ENCODE measurements around the gene SPSB1.

Gene SPSB1

DNA sequence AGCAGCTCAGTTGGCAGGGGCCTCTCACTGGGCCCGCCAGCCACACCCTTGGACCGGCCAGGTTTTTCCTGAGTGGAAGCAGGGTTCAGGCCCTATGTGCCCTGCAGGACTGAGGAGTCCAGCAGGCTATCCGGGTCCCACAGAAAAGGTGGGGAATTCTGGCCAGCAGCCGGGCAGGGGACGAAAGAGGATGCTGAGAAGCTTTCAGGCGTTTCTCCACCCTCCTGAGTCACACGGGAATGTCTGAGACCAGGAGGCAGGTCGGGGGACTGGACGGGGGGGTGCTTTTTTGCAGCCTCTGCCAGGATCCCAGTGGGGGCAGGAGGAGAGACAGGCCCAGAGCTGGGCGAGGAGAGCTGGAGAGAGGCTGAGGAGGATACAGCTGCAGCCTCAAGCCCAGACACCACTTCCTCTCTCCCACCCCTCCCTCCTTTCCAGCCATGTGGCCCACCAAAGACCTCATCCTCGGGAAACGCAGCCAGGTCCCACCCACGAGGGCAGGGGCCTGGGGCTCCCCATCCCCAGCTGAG lies 105.4 kb downstream of the SPSB1 start:
- DNase-seq = no peak

DNA sequence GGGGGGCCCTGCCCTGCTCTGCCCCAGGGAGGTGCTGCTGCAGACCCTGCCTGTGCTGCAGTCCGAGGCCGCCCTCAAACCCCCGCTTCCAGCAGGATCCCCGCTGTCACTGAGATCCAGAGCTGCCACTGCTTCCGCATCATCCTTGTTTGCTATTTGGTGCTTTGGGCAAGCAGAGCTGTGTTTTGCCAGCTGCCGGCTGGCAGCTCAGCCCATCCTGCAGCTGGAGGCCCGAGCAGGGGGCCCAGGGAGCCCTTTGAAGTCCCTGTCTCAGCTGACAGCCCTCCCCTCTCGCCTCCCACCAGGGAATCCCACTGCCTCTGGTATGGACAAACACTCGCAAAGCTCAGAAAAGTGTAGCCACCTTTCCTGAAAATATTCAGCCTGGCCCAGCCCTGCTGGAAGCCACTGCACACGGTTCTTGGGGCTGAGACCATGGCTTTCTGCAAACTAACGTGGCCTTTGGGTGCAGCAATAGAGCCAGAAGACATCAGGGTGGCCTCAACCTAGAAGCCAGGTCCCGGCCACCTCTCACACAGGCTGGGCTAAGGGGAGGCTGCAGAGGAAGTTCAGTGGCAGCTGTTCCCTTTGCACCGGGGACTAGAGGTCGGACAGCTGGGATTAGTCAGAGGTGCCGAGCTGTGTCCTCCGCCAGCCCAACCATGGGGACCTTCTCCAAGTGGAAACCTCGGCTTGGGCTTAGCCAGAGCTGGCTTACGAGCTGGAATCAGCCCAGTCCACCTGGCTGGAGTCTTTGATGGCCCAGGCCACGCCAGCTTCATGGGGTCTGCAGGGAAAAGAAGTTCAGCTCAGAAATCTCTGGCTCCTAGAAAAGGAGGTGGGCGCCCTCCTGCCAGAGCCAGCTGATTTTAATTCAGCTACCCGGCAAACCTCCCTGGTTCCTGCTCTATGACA lies 107.1 kb downstream of the SPSB1 start:
- no peak for DNase-seq

GRCh38 chr1:9400425-9401079 lies 107.9 kb downstream of the SPSB1 start:
- DNase-seq = peak in 2 of 4 experiments; percentile 7 to 9

GRCh38 chr1:9401080-9401453 lies 108.4 kb downstream of the SPSB1 start:
- DNase-seq = no peak

GRCh38 chr1:9402256-9402616 lies 109.5 kb downstream of the SPSB1 start:
- no peak for DNase-seq

DNA sequence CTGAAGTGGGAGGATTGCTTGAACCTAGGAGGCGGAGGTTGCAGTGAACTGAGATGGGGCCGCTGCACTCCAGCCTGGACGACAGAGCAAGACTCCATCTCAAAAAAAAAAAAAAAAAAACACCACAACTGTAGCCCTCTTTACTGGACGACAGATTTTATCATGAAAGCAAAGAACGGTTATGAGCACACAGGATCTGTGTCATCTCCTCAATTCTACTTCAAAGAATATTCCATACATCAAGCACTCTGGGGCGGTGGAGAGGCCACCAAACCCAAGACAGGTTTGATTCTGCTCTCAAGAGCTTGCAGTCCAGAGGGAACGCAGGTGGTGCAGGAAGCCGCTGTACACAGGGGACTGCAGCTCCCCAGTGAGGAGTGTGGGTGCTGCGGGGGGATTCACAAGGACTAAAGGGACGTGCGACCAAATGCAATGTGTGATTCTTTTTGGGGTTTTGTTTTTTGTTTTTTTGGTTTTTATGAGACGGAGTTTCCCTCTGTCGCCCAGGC lies 110.1 kb downstream of the SPSB1 start:
- no peak for DNase-seq

GRCh38 chr1:9404117-9404914 lies 111.6 kb downstream of the SPSB1 start:
- no peak for DNase-seq

DNA sequence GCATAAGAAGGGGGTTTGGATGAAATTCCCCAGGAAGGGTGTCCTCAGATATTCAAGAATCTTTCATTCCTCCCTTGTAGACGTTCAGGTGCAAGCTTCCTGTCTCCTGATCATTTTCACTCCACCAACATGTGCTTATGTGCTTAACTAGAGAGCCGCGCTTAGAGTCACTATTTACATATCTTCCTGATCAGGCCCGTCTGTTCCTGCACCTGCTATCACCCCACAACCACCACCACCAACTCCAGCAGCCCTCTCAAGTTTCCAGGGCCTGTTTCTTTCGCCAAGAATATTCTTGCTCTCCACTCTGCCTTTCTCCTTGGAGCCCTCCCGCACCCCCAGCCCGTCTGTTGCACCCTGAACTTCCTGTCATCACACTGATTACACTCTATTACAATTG lies 113.4 kb downstream of the SPSB1 start:
- no peak for DNase-seq

- DNase-seq = no peak
Measured at GRCh38 chr1:9410737-9411297, 118.1 kb downstream of the SPSB1 start.

- peak; percentile 22 to 68 (median 40) for DNase-seq
Measured at GRCh38 chr1:9413071-9413876, 120.6 kb downstream of the SPSB1 start.

DNA sequence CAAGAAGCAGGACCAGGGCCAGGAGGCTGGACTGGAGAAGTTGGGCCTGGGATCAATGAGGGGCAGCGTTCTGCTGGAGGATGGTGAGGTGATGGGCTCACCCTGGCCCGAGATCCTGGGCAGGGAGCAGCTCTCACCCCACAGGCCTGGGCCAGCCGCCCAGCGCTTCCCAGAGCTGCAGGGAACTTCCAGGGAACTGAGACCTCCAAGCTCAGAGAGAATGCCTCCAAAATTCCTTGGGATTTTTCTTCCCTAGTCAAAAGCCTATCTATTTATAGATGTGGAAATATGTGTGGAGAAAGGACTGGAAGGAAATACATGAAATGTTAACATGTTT lies 121.2 kb downstream of the SPSB1 start:
- no peak for DNase-seq

DNA sequence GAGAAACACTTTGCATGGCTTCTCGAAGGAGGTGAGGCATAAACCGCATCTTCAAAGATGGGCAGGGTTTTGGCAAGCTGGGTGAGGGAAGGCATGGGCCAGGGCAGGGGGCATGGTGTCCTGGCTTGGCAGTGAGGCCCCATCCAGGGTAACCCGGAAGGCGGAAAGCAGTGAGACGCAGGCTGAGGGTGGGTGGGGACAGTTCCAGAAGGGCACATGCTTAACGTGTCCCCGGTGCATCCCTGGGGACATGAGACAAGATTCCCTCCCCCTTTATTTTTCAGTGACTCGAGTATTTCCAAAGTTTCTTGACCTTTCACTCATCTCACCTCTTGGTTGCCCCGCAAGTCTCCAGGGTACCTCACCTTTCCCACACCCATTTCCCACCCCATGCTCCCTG lies 123.8 kb downstream of the SPSB1 start:
- no peak for DNase-seq

DNA sequence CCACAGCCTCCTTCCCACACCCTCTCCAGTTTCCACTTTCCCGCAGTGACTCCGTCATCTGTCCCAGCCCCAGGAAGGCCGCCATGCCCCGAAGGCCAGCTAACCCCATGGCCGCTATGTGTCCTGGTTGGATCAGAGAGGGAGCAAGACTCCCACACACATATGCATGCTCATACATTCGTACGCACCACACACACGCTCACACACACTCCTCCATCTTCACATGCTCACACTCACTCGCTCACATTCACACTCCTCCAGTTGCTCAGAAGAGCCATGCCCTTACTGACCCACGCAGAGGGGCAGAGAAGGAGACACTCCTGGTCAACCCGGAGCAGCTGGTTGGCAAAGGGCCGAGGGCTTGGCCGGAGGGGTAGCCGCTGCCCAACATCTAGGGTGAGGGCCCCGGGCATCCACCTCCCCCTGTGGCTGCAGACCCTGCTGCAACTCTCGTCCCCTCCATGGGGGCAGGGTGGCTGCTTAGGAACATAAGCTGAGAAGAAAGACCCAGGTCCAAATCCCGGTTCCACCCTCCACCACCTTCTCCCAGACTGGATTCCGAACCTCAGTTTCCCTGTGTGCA lies 124.3 kb downstream of the SPSB1 start:
- no peak for DNase-seq

DNA sequence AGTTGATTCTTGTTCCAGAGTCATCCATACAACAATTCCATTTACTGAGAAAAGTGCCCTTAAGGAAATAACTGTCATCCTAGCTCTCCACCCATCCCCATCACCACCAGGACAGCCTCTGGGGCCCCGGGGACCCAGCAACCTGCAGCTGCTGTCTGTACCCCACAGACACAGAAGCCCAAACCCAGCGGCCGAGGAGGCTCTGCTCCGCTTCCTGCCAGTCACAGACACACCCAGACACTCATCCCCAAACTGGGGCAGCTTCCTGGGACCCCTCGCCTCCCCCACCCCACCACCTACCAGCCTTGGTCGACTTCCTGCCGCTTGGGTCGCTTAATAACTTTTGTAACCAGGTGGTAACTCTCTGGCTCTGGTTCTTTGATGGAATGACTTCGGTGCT lies 125.0 kb downstream of the SPSB1 start:
- DNase-seq = peak in 2 of 4 experiments; percentile 11 to 16

- DNase-seq = no peak
Measured at GRCh38 chr1:9418851-9419250, 126.2 kb downstream of the SPSB1 start.

All from activated CD4-positive, CD25-positive, alpha-beta regulatory T cell (primary cell).